DMS 273 (cell line): ENCODE results near the gene FBXO44.

Experiments
- DNase-seq: peaks from one replicate; lab custom pipeline; 2025; ENCODE audit not compliant: unreplicated experiment; lab: John Stamatoyannopoulos, UW

Gene FBXO44

DNA sequence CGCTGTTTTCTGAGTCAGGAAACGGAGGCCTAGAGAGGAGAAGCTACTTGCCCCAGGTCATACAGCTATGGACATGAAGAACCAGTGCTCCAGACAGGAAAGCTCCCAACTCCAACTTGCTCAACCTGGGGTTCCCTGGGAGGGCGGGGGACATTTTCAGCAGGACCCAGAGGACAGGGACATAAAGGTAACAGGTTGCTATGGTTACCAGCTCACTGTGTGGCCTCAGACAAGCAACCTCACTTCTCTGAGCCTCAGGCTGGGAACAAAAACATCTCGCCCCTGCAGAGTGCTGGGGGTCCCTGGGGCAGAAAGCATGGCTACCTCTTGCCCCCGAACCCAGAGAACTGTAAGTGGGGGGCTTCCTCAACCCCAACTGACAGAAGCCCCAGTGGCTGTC is 16.6 kb upstream of the FBXO44 start:
- no peak for DNase-seq

- no peak for DNase-seq
Observed at GRCh38 chr1:11639372-11639771, 15.3 kb upstream of the FBXO44 start.

DNA sequence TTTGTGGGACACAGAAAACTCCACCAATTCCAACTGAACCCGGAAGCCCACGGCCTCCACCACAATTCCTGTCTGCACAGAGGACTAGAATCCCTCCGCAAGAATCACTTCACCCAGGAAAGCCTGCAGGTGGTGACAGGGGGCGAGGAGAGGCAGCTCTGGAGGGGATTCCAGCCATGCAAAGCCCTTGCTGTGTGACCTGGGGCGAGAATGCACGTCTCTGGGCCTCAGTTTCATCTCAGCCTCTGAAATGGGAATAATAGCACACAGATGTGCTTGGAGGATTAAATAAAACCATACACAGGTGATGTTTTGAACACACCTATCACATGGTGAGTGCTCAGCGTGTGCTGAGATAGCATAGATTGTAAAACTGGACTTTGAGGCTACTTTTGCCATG is 14.6 kb upstream of the FBXO44 start:
- no peak for DNase-seq

DNA sequence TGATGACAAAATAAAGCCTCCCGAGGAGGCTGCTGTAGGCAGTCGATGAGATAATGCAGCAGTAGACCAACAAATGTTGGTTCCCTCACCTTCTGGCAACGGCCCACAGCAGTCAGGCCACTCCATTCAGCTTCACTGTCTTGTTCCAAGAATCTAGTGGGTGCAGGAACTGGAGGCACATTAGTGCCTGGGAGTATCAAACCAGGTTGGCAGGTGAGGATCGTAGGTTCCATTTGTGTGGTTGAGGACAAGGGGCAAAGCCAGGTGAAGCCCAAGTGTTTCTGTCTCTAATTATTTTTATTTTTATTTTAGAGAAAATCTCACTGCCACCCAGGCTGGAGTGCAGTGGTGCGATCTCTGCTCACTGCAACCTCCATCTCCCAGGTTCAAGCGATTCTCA is 13.7 kb upstream of the FBXO44 start:
- no peak for DNase-seq

- DNase-seq, result no peak
Observed at GRCh38 chr1:11641776-11642305, 12.8 kb upstream of the FBXO44 start.

GRCh38 chr1:11642418-11643017 is 12.2 kb upstream of the FBXO44 start:
- DNase-seq, result peak; percentile 85

GRCh38 chr1:11643782-11644181 is 10.9 kb upstream of the FBXO44 start:
- DNase-seq, result no peak

GRCh38 chr1:11645270-11645669 is 9.4 kb upstream of the FBXO44 start:
- no peak for DNase-seq

DNA sequence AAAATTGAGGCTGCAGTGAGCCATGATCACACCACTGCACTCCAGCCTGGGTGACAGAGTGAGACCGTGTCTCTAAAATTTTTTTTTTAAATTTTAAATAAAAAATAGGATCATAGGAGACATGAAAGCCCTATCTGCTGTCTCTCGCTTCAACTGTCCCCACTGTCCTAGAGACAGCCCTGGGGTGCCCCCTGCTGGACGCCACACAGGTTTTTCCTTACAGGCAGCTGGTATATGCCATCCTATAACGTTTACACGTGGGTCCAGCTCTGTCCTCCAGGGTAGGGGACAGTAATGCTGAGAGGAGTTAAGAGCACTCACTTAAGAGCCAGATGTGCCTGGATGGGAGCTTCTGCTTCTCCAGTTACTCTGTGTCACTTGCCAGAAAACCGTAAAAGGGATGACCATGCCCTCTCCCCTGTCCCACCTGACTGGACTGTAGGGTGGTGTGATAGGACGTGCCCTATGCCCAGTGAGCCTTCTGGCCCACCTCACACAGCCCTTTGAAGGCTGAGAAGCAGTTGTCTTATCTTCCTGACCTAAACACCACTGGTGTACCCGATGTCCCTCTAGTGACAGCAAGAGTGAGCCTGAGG is 8.9 kb upstream of the FBXO44 start:
- peak; percentile 92 for DNase-seq

- DNase-seq, result no peak
Observed at GRCh38 chr1:11646317-11646716, 8.4 kb upstream of the FBXO44 start.

- peak; percentile 54 for DNase-seq
Observed at GRCh38 chr1:11647333-11647732, 7.3 kb upstream of the FBXO44 start.

DNA sequence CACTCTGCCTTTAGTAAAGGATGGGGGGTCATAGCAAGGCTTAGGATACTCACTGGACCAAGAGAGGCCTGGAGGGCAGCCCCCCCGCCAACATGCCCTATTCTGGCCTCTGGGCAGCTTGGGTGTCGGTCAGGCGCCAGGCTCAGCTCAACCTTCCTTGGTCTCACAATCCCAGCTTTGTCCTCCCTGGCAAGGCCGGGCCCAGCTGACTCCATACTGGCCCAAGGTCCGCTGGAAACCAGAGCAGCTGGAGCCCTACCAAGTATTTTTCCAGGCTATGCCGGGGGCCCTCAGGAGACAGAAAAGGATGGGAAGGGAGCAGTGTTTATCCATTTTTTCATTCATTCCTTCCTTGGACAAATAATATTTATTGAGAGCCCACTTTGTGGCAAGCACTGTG is 6.6 kb upstream of the FBXO44 start:
- no peak for DNase-seq

GRCh38 chr1:11648732-11649158 is 5.9 kb upstream of the FBXO44 start:
- no peak for DNase-seq

DNA sequence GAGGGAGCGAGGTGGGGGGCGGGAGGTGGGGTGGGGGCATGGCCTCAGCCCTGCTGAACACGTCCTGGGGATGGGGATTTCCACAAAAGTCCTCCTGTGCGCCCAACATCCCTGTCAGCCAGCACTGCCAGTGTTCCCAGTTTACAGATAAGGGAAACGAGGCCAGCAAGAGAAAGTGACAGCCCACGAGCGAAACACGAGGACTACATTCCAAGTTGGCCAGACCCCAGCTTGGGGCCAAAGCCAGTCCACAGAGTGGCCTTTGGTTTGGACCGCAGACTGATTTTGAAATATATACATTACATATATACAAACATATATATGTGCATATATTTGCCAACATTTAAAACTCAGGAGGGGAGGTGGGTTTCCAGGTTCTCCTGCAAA is 5.4 kb upstream of the FBXO44 start:
- no peak for DNase-seq

- no peak for DNase-seq
Observed at GRCh38 chr1:11649624-11650330, 4.9 kb upstream of the FBXO44 start.

- DNase-seq, result peak; percentile 92
Observed at GRCh38 chr1:11650331-11650991, 4.2 kb upstream of the FBXO44 start.

- DNase-seq, result no peak
Observed at GRCh38 chr1:11651017-11651416, 3.7 kb upstream of the FBXO44 start.

DNA sequence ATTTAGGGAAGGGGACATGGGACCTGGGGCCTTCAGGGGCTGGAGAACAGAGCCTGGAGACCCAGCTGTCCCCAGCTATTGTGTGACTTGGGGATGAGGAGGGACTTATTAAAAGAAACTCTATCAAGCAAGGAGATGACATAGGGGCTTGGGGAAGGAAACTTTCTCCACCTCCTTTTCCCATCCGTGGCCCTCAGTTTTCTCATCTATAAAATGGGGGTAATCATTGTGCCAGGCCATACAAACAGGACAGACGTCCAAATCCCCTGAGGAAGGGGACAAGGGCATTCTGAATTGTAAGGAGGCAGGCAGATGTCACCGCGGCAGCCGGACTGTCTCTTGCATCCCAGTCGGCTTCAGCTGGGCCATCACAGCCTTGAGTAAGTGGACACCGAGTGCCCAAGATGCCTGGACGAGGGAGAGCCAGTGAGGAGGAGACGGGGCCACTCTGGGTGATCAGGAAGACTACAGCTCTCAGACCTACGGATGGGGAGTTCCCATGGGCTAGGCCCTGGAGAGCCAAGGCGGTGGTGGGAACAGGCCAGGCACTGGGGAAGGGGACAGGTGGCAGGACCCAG is 2.4 kb upstream of the FBXO44 start:
- DNase-seq, result no peak

- no peak for DNase-seq
Observed at GRCh38 chr1:11653101-11653860, 1.4 kb upstream of the FBXO44 start.

DNA sequence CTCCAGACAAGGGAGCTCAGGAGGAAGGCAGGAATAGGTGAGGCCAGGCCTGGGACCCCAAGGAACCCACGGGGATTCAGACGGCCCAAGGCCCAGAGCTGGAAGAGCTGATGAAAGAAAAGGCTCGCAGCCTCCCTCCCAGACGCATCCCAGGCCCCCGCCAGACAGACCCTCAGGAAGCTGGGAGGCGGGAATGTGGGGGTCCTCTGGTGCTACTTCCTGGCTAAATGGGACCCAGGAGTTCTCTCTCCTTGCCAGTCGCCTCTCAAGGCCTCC is 878 bp upstream of the FBXO44 start:
- no peak for DNase-seq
